ENCODE results near the gene SRP19. TPM values are rescaled to one million over a fixed set of nuclear protein-coding genes. Genes with fewer than 3 reads are reported as not detected.

Gene SRP19
- total and polyA plus RNA-seq, 2 experiments from 2014 or later, result 104 to 406 TPM

- TF ChIP-seq CTCF (conservative IDR thresholded peaks at IDR 0.05; ENCODE audit: low read depth in 2 of 2), result no peak
- no peak for TF ChIP-seq STAT1 (IDR thresholded peaks at IDR 0.05; ENCODE audit: unreplicated experiment)
- TF ChIP-seq NANOG (IDR thresholded peaks at IDR 0.05; ENCODE audit: borderline replicate concordance), result no peak
- TF ChIP-seq CREB1 (CRISPR knock-in tag; IDR thresholded peaks at IDR 0.05; ENCODE audit: low read depth), result no peak
- TF ChIP-seq JUNB (IDR thresholded peaks at IDR 0.05; ENCODE audit: unreplicated experiment), result no peak
Observed at GRCh38 chr5:112830378-112830777, 30.7 kb upstream of the SRP19 start (continued).

- Histone ChIP-seq H3K79me2 (replicated peaks; ENCODE audit: insufficient read depth) (no peaks in the 10 kb centered on the region), H3K9me2 (ENCODE audit: insufficient read depth) (no peaks in the 10 kb centered on the region), H2AFZ (no peak overlapping the region), H3K4me3 (no peak overlapping the region), H3K4me2 (no peak overlapping the region), H4K20me1 (replicated peaks; ENCODE audit: insufficient read depth) (no peaks in the 10 kb centered on the region), H3F3A (replicated peaks; ENCODE audit: low read depth) (no peaks in the 10 kb centered on the region), H3K4me1 (ENCODE audit: insufficient read depth) (no peaks in the 10 kb centered on the region), H3K36me3 (ENCODE audit: insufficient read depth) (peaks cover 8% of the 10 kb centered on the region; the same call in 1 of the 2 replicates), H3K27ac (ENCODE audit: low read depth) (no peak overlapping the region), H3K27me3 (ENCODE audit: insufficient read depth) (no peaks in the 10 kb centered on the region)
- Mint-ChIP-seq H3K27ac (no peak overlapping the region), H3K36me3 (ENCODE audit: low read depth) (peaks cover 49% of the 10 kb centered on the region), H3K4me3 (no peak overlapping the region), H3K27me3 (ENCODE audit: insufficient read depth, low read depth, poor library complexity) (peaks cover 7% of the 10 kb centered on the region), H3K4me1 (no peaks in the 10 kb centered on the region), H3K9me3 (no peaks in the 10 kb centered on the region)
- no peak for ATAC-seq
- DNase-seq (ENCODE audit: low spot score), result no peak
- no peak for TF ChIP-seq REST (IDR thresholded peaks at IDR 0.05; ENCODE audit: unreplicated experiment)
- no peak for TF ChIP-seq ZNF331 (CRISPR knock-in tag; IDR thresholded peaks at IDR 0.05; ENCODE audit: low read depth)
- no peak for TF ChIP-seq EZH2 (IDR thresholded peaks at IDR 0.05; ENCODE audit: low read depth, unreplicated experiment)
- no peak for TF ChIP-seq EZH2phosphoT487 (IDR thresholded peaks at IDR 0.05; ENCODE audit: unreplicated experiment)
Observed at GRCh38 chr5:112833971-112834370, 27.1 kb upstream of the SRP19 start.

- no peaks in the 10 kb centered on the region for H3K27me3 ChIP-seq (ENCODE audit: insufficient read depth)
- no peaks in the 10 kb centered on the region for H3F3A ChIP-seq (replicated peaks; ENCODE audit: low read depth)
- H3K27me3 Mint-ChIP-seq (ENCODE audit: insufficient read depth, low read depth, poor library complexity), result no peaks in the 10 kb centered on the region
- H3K79me2 ChIP-seq (replicated peaks; ENCODE audit: insufficient read depth), result no peaks in the 10 kb centered on the region
- no peak overlapping the region for H3K27ac Mint-ChIP-seq
- no peak overlapping the region for H3K27ac ChIP-seq (ENCODE audit: low read depth)
- H3K4me1 ChIP-seq (ENCODE audit: insufficient read depth), result peaks cover 18% of the 10 kb centered on the region
- ATAC-seq, result no peak
- H3K9me2 ChIP-seq (ENCODE audit: insufficient read depth), result no peaks in the 10 kb centered on the region
- no peak for DNase-seq (ENCODE audit: low spot score)
- H3K36me3 ChIP-seq (ENCODE audit: insufficient read depth), result peaks cover 3% of the 10 kb centered on the region; the same call in 1 of the 2 replicates
- no peaks in the 10 kb centered on the region for H4K20me1 ChIP-seq (replicated peaks; ENCODE audit: insufficient read depth)
- peaks cover 26% of the 10 kb centered on the region; the same call in 2 of the 3 replicates for H3K9me3 Mint-ChIP-seq
- H2AFZ ChIP-seq, result no peak overlapping the region
- no peak overlapping the region for H3K4me3 ChIP-seq
- H3K4me1 Mint-ChIP-seq, result peaks cover 19% of the 10 kb centered on the region
- peaks cover 37% of the 10 kb centered on the region for H3K36me3 Mint-ChIP-seq (ENCODE audit: low read depth)
- no peak overlapping the region for H3K4me2 ChIP-seq
- H3K4me3 Mint-ChIP-seq, result no peak overlapping the region
- TF ChIP-seq POLR2AphosphoS5 (IDR thresholded peaks at IDR 0.05; ENCODE audit: low read depth) (no peak), NANOG (IDR thresholded peaks at IDR 0.05; ENCODE audit: borderline replicate concordance) (no peak), STAT1 (IDR thresholded peaks at IDR 0.05; ENCODE audit: unreplicated experiment) (no peak), EZH2phosphoT487 (IDR thresholded peaks at IDR 0.05; ENCODE audit: unreplicated experiment) (no peak), ZNF114 (CRISPR knock-in tag; IDR thresholded peaks at IDR 0.05) (no peak), CREB1 (CRISPR knock-in tag; IDR thresholded peaks at IDR 0.05; ENCODE audit: low read depth) (no peak)
Observed at GRCh38 chr5:112844489-112844888, 16.6 kb upstream of the SRP19 start.

All from GM23338 (cell line).